T-helper 2 cell treated with Interferon-gamma antibody and Interleukin-4, amounts not matched to agents 5 μg/mL and 100 μg/mL, for 36 hours (primary cell): ENCODE data around the gene DEDD.
"Not testable (repeated sequence)": the region's sequence is repeated elsewhere in the genome, so short reads cannot be mapped to it uniquely, and the experiment has no call there.

Experiments
- DNase-seq: peaks from one replicate; pipeline ENCODE4 v3.0.0; 2021; ENCODE audit warnings: low spot score
- H3K27ac Mint-ChIP-seq: one replicate; pipeline ENCODE4 v1.8.0; 2021; ENCODE audit warnings: mild to moderate bottlenecking, mixed read lengths
- H3K27me3 Mint-ChIP-seq: one replicate; pipeline ENCODE4 v1.8.0; 2021; ENCODE audit warnings: low read depth, mixed read lengths
- H3K36me3 Mint-ChIP-seq: one replicate; pipeline ENCODE4 v1.8.0; 2021; ENCODE audit warnings: low read depth, mixed read lengths
- H3K4me1 Mint-ChIP-seq: one replicate; pipeline ENCODE4 v1.8.0; 2021; ENCODE audit warnings: low read depth, mixed read lengths
- H3K4me3 Mint-ChIP-seq: one replicate; pipeline ENCODE4 v1.8.0; 2022; ENCODE audit warnings: mild to moderate bottlenecking, moderate library complexity, mixed read lengths
- H3K9me3 Mint-ChIP-seq: one replicate; pipeline ENCODE4 v1.8.0; 2021; ENCODE audit warnings: mixed read lengths

DEDD gene

GRCh38 chr1:161127649-161128048 lies 4.8 kb downstream of the DEDD start:
- H3K4me3 Mint-ChIP-seq: no peak overlapping the region
- peaks cover 43% of the 10 kb centered on the region for H3K36me3 Mint-ChIP-seq
- DNase-seq: no peak
- H3K4me1 Mint-ChIP-seq: peaks cover 44% of the 10 kb centered on the region
- H3K27me3 Mint-ChIP-seq: no peaks in the 10 kb centered on the region
- H3K9me3 Mint-ChIP-seq: no peaks in the 10 kb centered on the region
- H3K27ac Mint-ChIP-seq: no peak overlapping the region

- no peak overlapping the region for H3K4me3 Mint-ChIP-seq
- peaks cover 48% of the 10 kb centered on the region for H3K36me3 Mint-ChIP-seq
- H3K27me3 Mint-ChIP-seq: no peaks in the 10 kb centered on the region
- H3K4me1 Mint-ChIP-seq: peaks cover 31% of the 10 kb centered on the region
- H3K9me3 Mint-ChIP-seq: no peaks in the 10 kb centered on the region
- H3K27ac Mint-ChIP-seq: no peak overlapping the region
- no peak for DNase-seq
Measured at GRCh38 chr1:161122967-161123366, 9.5 kb downstream of the DEDD start.

- H3K4me3 Mint-ChIP-seq: no peak overlapping the region
- no peak for DNase-seq
- H3K36me3 Mint-ChIP-seq: peaks cover 42% of the 10 kb centered on the region
- no peak overlapping the region for H3K27ac Mint-ChIP-seq
- H3K4me1 Mint-ChIP-seq: peaks cover 28% of the 10 kb centered on the region
- no peaks in the 10 kb centered on the region for H3K9me3 Mint-ChIP-seq
- no peaks in the 10 kb centered on the region for H3K27me3 Mint-ChIP-seq
Measured at GRCh38 chr1:161121834-161122233, 10.6 kb downstream of the DEDD start.

GRCh38 chr1:161121042-161121650 lies 11.3 kb downstream of the DEDD start:
- Mint-ChIP-seq H3K27me3 (no peaks in the 10 kb centered on the region), H3K4me1 (peaks cover 28% of the 10 kb centered on the region), H3K9me3 (no peaks in the 10 kb centered on the region), H3K36me3 (peaks cover 39% of the 10 kb centered on the region), H3K4me3 (no peak overlapping the region), H3K27ac (peak overlapping the region; percentile 53)
- no peak for DNase-seq

- H3K27ac Mint-ChIP-seq: peak overlapping the region; percentile 95
- H3K9me3 Mint-ChIP-seq: no peaks in the 10 kb centered on the region
- H3K36me3 Mint-ChIP-seq: peaks cover 38% of the 10 kb centered on the region
- DNase-seq: peak; percentile 70
- H3K4me3 Mint-ChIP-seq: peak overlapping the region; percentile 95
- peaks cover 37% of the 10 kb centered on the region for H3K4me1 Mint-ChIP-seq
- H3K27me3 Mint-ChIP-seq: no peaks in the 10 kb centered on the region
Measured at GRCh38 chr1:161119092-161119903, 13.2 kb downstream of the DEDD start.

- H3K9me3 Mint-ChIP-seq: no peaks in the 10 kb centered on the region
- no peaks in the 10 kb centered on the region for H3K27me3 Mint-ChIP-seq
- peaks cover 50% of the 10 kb centered on the region for H3K4me1 Mint-ChIP-seq
- peak; percentile 89 for DNase-seq
- H3K27ac Mint-ChIP-seq: peak within 1 kb of the TSS; percentile 95
- peaks cover 46% of the 10 kb centered on the region for H3K36me3 Mint-ChIP-seq
- H3K4me3 Mint-ChIP-seq: peak within 1 kb of the TSS; percentile 95
Measured at GRCh38 chr1:161117759-161118581, 14.5 kb downstream of the DEDD start, which contains the start of the genes NIT1 and PFDN2. Gene NIT1, plus strand, starts transcription at chr1:161118105. Its CDS starts 72 bp downstream, at chr1:161118177. Gene PFDN2, minus strand, starts transcription at chr1:161118037. Its CDS starts 11 bp downstream, at chr1:161118026.

- not testable (repeated sequence) for H3K9me3 Mint-ChIP-seq, DNase-seq, H3K27me3 Mint-ChIP-seq
- Mint-ChIP-seq H3K4me1 (peaks cover 65% of the 10 kb centered on the region), H3K4me3 (peak overlapping the region; percentile 95), H3K36me3 (peaks cover 32% of the 10 kb centered on the region), H3K27ac (peak overlapping the region; percentile 81)
Measured at GRCh38 chr1:161115961-161116360, 16.5 kb downstream of the DEDD start.

- no peaks in the 10 kb centered on the region for H3K27me3 Mint-ChIP-seq
- H3K27ac Mint-ChIP-seq: peak overlapping the region; percentile 81
- DNase-seq: peak; percentile 61
- H3K36me3 Mint-ChIP-seq: peaks cover 29% of the 10 kb centered on the region
- H3K4me3 Mint-ChIP-seq: peak overlapping the region; percentile 95
- no peaks in the 10 kb centered on the region for H3K9me3 Mint-ChIP-seq
- H3K4me1 Mint-ChIP-seq: peaks cover 63% of the 10 kb centered on the region
Measured at GRCh38 chr1:161115132-161115711, 17.2 kb downstream of the DEDD start.

GRCh38 chr1:161114556-161114955 lies 17.9 kb downstream of the DEDD start:
- no peak overlapping the region for H3K4me3 Mint-ChIP-seq
- DNase-seq: no peak
- peaks cover 24% of the 10 kb centered on the region for H3K36me3 Mint-ChIP-seq
- no peaks in the 10 kb centered on the region for H3K27me3 Mint-ChIP-seq
- peak overlapping the region; percentile 48 for H3K27ac Mint-ChIP-seq
- H3K9me3 Mint-ChIP-seq: no peaks in the 10 kb centered on the region
- H3K4me1 Mint-ChIP-seq: peaks cover 59% of the 10 kb centered on the region

- Mint-ChIP-seq H3K27me3 (no peaks in the 10 kb centered on the region), H3K36me3 (peaks cover 26% of the 10 kb centered on the region), H3K9me3 (no peaks in the 10 kb centered on the region), H3K4me1 (peaks cover 52% of the 10 kb centered on the region), H3K27ac (peak overlapping the region; percentile 48), H3K4me3 (no peak overlapping the region)
- DNase-seq: no peak
Measured at GRCh38 chr1:161113915-161114314, 18.6 kb downstream of the DEDD start.

GRCh38 chr1:161111527-161111926 lies 20.9 kb downstream of the DEDD start:
- peak overlapping the region; percentile 23 for H3K27ac Mint-ChIP-seq
- no peak for DNase-seq
- no peaks in the 10 kb centered on the region for H3K27me3 Mint-ChIP-seq
- no peak overlapping the region for H3K4me3 Mint-ChIP-seq
- H3K4me1 Mint-ChIP-seq: peaks cover 44% of the 10 kb centered on the region
- no peaks in the 10 kb centered on the region for H3K9me3 Mint-ChIP-seq
- peaks cover 27% of the 10 kb centered on the region for H3K36me3 Mint-ChIP-seq

GRCh38 chr1:161111117-161111516 lies 21.4 kb downstream of the DEDD start:
- H3K4me1 Mint-ChIP-seq: peaks cover 41% of the 10 kb centered on the region
- no peak for DNase-seq
- H3K36me3 Mint-ChIP-seq: peaks cover 30% of the 10 kb centered on the region
- no peaks in the 10 kb centered on the region for H3K27me3 Mint-ChIP-seq
- no peaks in the 10 kb centered on the region for H3K9me3 Mint-ChIP-seq
- H3K4me3 Mint-ChIP-seq: no peak overlapping the region
- peak overlapping the region; percentile 23 for H3K27ac Mint-ChIP-seq

- DNase-seq: no peak
- no peak overlapping the region for H3K4me3 Mint-ChIP-seq
- H3K27me3 Mint-ChIP-seq: no peaks in the 10 kb centered on the region
- peaks cover 19% of the 10 kb centered on the region for H3K36me3 Mint-ChIP-seq
- H3K4me1 Mint-ChIP-seq: peaks cover 13% of the 10 kb centered on the region
- no peaks in the 10 kb centered on the region for H3K9me3 Mint-ChIP-seq
- H3K27ac Mint-ChIP-seq: no peak overlapping the region
Measured at GRCh38 chr1:161106431-161106830, 26.0 kb downstream of the DEDD start.
